ENCODE data around the gene B3GNT2.

GRCh38 chr2:62152000-62152399 lies 43.9 kb upstream of the B3GNT2 start:
- TF ChIP-seq REST (IDR thresholded peaks at IDR 0.05; ENCODE audit: insufficient replicate concordance, low read depth) (no peak), SPI1 (IDR thresholded peaks at IDR 0.05; ENCODE audit: borderline replicate concordance, low read depth) (no peak)
